ENCODE measurements around the gene PUDP. TPM values are rescaled to one million over a fixed set of nuclear protein-coding genes. Genes with fewer than 3 reads are reported as not detected.

The PUDP gene
- polyA plus RNA-seq, 1 donor from 2014 or later: 18.2 TPM

- Histone ChIP-seq H3K79me2 (replicated peaks; ENCODE audit: insufficient read depth, low read length) (no peaks in the 10 kb centered on the region), H3K4me2 (ENCODE audit: low read length) (no peak overlapping the region), H3K9ac (ENCODE audit: low read length) (no peak overlapping the region), H3K4me3 (ENCODE audit: low read length) (no peak overlapping the region), H3K36me3 (ENCODE audit: insufficient read depth, low read length) (no peaks in the 10 kb centered on the region), H3K27ac (ENCODE audit: low read length) (no peak overlapping the region), H3K9me2 (ENCODE audit: insufficient read depth, low read length) (no peaks in the 10 kb centered on the region), H4K20me1 (ENCODE audit: insufficient read depth) (no peaks in the 10 kb centered on the region), H3K9me3 (ENCODE audit: low read length) (no peaks in the 10 kb centered on the region), H3K27me3 (ENCODE audit: insufficient read depth, low read depth, low read length) (no peaks in the 10 kb centered on the region), H3F3A (ENCODE audit: insufficient read depth, low read length, poor library complexity, severe bottlenecking) (no peaks in the 10 kb centered on the region), H2AFZ (ENCODE audit: low read depth, low read length) (no peak overlapping the region)
- no peak for TF ChIP-seq EP300 (conservative IDR thresholded peaks at IDR 0.05; ENCODE audit: poor library complexity, severe bottlenecking)
- TF ChIP-seq, protein P1, sequence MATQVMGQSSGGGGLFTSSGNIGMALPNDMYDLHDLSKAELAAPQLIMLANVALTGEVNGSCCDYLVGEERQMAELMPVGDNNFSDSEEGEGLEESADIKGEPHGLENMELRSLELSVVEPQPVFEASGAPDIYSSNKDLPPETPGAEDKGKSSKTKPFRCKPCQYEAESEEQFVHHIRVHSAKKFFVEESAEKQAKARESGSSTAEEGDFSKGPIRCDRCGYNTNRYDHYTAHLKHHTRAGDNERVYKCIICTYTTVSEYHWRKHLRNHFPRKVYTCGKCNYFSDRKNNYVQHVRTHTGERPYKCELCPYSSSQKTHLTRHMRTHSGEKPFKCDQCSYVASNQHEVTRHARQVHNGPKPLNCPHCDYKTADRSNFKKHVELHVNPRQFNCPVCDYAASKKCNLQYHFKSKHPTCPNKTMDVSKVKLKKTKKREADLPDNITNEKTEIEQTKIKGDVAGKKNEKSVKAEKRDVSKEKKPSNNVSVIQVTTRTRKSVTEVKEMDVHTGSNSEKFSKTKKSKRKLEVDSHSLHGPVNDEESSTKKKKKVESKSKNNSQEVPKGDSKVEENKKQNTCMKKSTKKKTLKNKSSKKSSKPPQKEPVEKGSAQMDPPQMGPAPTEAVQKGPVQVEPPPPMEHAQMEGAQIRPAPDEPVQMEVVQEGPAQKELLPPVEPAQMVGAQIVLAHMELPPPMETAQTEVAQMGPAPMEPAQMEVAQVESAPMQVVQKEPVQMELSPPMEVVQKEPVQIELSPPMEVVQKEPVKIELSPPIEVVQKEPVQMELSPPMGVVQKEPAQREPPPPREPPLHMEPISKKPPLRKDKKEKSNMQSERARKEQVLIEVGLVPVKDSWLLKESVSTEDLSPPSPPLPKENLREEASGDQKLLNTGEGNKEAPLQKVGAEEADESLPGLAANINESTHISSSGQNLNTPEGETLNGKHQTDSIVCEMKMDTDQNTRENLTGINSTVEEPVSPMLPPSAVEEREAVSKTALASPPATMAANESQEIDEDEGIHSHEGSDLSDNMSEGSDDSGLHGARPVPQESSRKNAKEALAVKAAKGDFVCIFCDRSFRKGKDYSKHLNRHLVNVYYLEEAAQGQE (IDR thresholded peaks at IDR 0.05; ENCODE audit: borderline replicate concordance): no peak
- no peak for TF ChIP-seq SMC3 (conservative IDR thresholded peaks at IDR 0.05; ENCODE audit: poor library complexity)
- no peak for TF ChIP-seq RAD21 (conservative IDR thresholded peaks at IDR 0.05)
- TF ChIP-seq POLR2AphosphoS5 (IDR thresholded peaks at IDR 0.05): no peak
- no peak for TF ChIP-seq TAF1 (IDR thresholded peaks at IDR 0.05; ENCODE audit: low read depth)
- TF ChIP-seq EZH2 (IDR thresholded peaks at IDR 0.05; ENCODE audit: borderline replicate concordance, insufficient read depth, low read length, poor library complexity, severe bottlenecking): no peak
- no peak for TF ChIP-seq MXI1 (conservative IDR thresholded peaks at IDR 0.05; ENCODE audit: poor library complexity, severe bottlenecking)
- TF ChIP-seq, protein P2, sequence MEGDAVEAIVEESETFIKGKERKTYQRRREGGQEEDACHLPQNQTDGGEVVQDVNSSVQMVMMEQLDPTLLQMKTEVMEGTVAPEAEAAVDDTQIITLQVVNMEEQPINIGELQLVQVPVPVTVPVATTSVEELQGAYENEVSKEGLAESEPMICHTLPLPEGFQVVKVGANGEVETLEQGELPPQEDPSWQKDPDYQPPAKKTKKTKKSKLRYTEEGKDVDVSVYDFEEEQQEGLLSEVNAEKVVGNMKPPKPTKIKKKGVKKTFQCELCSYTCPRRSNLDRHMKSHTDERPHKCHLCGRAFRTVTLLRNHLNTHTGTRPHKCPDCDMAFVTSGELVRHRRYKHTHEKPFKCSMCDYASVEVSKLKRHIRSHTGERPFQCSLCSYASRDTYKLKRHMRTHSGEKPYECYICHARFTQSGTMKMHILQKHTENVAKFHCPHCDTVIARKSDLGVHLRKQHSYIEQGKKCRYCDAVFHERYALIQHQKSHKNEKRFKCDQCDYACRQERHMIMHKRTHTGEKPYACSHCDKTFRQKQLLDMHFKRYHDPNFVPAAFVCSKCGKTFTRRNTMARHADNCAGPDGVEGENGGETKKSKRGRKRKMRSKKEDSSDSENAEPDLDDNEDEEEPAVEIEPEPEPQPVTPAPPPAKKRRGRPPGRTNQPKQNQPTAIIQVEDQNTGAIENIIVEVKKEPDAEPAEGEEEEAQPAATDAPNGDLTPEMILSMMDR (IDR thresholded peaks at IDR 0.05; ENCODE audit: poor library complexity, severe bottlenecking): no peak
These were observed 65.4 kb downstream of the PUDP start for GRCh38 chrX:7082556-7082955.

DNA sequence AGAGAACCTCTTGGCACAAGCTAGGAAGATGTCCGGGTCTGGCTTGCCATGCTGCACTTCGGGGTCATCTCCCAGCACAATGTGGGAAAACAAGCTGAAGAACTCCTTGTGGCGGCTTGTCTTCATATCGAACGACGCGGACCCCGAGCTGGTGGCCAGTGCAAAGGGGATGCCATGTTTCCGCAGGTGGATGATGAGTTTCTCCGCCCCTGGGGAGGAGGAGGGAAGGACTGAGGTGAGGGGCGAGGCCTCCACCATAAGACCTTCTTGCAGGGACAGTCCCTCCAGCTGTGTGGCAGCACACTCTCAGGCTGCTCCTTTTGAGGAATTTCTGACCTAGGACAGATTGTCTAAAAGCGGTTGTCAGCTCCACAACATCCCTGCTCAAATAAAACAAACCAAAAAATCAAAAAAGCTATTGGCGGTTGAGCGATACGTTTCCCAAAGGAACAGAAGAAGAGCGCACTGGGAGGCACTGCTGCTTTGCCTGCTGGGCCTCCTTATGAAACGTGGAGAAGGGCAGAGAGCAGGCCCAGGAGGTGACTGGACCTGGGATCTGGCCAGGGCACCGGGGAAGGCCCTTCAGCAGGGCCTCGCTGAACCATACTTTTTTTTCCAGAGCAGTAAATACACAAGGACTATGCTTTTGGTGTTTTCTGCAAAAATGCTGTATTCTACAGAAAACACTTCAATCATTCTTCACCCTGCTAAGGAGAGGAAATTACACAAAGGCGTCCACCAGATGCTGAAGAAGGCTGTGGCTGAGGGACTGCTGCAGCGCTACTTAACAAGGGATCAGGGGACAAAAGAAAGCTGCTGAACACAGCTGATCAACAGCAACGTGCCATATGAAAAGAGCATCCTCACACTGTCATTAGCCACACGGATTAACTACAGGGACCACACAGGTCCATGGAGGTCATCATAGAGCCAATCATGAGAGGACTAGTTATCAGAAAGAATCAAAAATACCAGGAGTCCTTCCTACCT is 70.4 kb downstream of the PUDP start:
- Histone ChIP-seq H3K27ac (ENCODE audit: low read length) (no peak overlapping the region), H2AFZ (ENCODE audit: low read depth, low read length) (no peak overlapping the region), H3K36me3 (ENCODE audit: insufficient read depth, low read length) (no peaks in the 10 kb centered on the region), H4K20me1 (ENCODE audit: insufficient read depth) (no peaks in the 10 kb centered on the region), H3F3A (ENCODE audit: insufficient read depth, low read length, poor library complexity, severe bottlenecking) (no peaks in the 10 kb centered on the region), H3K9me2 (ENCODE audit: insufficient read depth, low read length) (no peaks in the 10 kb centered on the region), H3K79me2 (replicated peaks; ENCODE audit: insufficient read depth, low read length) (no peaks in the 10 kb centered on the region), H3K4me2 (ENCODE audit: low read length) (no peak overlapping the region), H3K4me3 (ENCODE audit: low read length) (no peak overlapping the region), H3K27me3 (ENCODE audit: insufficient read depth, low read depth, low read length) (no peaks in the 10 kb centered on the region), H3K9me3 (ENCODE audit: low read length) (no peaks in the 10 kb centered on the region), H3K9ac (ENCODE audit: low read length) (no peak overlapping the region)
- TF ChIP-seq, protein P1 (IDR thresholded peaks at IDR 0.05; ENCODE audit: borderline replicate concordance): no peak
- no peak for TF ChIP-seq EZH2 (IDR thresholded peaks at IDR 0.05; ENCODE audit: borderline replicate concordance, insufficient read depth, low read length, poor library complexity, severe bottlenecking)
- no peak for TF ChIP-seq RAD21 (conservative IDR thresholded peaks at IDR 0.05)
- no peak for TF ChIP-seq EP300 (conservative IDR thresholded peaks at IDR 0.05; ENCODE audit: poor library complexity, severe bottlenecking)
- TF ChIP-seq MXI1 (conservative IDR thresholded peaks at IDR 0.05; ENCODE audit: poor library complexity, severe bottlenecking): no peak
- TF ChIP-seq POLR2AphosphoS5 (IDR thresholded peaks at IDR 0.05): no peak
- TF ChIP-seq, protein P2 (IDR thresholded peaks at IDR 0.05; ENCODE audit: poor library complexity, severe bottlenecking): no peak
- TF ChIP-seq SMC3 (conservative IDR thresholded peaks at IDR 0.05; ENCODE audit: poor library complexity): no peak
- TF ChIP-seq TAF1 (IDR thresholded peaks at IDR 0.05; ENCODE audit: low read depth): no peak

Measured in neural cell (in vitro differentiated cells).